ENCODE data around the gene CEP170B.

DNA sequence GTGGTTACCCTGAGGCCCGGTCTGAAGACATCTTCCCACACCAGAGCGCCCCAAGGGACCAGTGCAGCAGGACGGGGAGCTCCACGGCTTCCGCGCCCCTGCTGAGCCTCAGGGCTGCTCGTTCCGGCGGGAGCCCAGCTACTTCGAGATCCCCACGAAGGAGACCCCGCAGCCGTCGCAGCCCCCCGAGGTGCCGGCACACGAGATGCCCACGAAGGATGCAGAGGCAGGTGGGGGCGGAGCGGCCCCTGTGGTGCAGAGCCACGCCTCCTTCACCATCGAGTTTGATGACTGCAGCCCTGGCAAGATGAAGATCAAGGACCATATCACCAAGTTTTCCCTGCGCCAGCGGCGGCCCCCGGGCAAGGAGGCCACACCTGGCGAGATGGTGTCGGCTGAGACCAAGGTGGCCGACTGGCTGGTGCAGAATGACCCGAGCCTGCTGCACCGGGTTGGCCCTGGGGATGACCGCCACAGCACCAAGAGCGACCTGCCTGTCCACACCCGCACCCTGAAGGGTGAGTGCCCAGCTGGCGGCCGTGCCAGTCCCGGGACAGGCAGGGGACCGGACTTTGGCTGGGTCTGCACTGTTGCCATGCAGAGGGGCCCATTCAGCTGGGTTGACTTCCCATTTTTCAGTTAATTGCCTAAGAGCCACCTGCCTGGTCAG lies 18.1 kb downstream of the CEP170B start:
- no peak for TF ChIP-seq EZH2 (IDR thresholded peaks at IDR 0.05; ENCODE audit: borderline replicate concordance, low read length)
- TF ChIP-seq, protein P1, sequence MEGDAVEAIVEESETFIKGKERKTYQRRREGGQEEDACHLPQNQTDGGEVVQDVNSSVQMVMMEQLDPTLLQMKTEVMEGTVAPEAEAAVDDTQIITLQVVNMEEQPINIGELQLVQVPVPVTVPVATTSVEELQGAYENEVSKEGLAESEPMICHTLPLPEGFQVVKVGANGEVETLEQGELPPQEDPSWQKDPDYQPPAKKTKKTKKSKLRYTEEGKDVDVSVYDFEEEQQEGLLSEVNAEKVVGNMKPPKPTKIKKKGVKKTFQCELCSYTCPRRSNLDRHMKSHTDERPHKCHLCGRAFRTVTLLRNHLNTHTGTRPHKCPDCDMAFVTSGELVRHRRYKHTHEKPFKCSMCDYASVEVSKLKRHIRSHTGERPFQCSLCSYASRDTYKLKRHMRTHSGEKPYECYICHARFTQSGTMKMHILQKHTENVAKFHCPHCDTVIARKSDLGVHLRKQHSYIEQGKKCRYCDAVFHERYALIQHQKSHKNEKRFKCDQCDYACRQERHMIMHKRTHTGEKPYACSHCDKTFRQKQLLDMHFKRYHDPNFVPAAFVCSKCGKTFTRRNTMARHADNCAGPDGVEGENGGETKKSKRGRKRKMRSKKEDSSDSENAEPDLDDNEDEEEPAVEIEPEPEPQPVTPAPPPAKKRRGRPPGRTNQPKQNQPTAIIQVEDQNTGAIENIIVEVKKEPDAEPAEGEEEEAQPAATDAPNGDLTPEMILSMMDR (IDR thresholded peaks at IDR 0.05; ENCODE audit: low read length): no peak
